ENCODE data around the gene FCRLB. TPM values are rescaled to one million over a fixed set of nuclear protein-coding genes. Genes with fewer than 3 reads are reported as not detected.
"Not testable (repeated sequence)": the region's sequence is repeated elsewhere in the genome, so short reads cannot be mapped to it uniquely, and the experiment has no call there.

Gene FCRLB
- total RNA-seq (3.0 and 3.8 TPM in 2 replicates), polyA plus RNA-seq (1.8 and 6.4 TPM in 2 replicates), polyA minus RNA-seq (5.9 and 8.4 TPM in 2 replicates)
- total RNA-seq (2013) = 5.9 TPM

- DNase-seq = no peak
- WGBS (ENCODE audit: insufficient coverage) = 71% methylated on average over 2 of the region's 4 CpGs
- ATAC-seq (ENCODE audit: low read depth) = no peak
- Histone ChIP-seq H4K20me1 (ENCODE audit: control insufficient read depth, insufficient read depth, low read length, poor library complexity, severe bottlenecking) (no peaks in the 10 kb centered on the region), H3K9me3 (ENCODE audit: control extremely low read depth in 1 of 3, control insufficient read depth in 2 of 3, insufficient read depth in 1 of 3, low read length in 2 of 3) (no peaks in the 10 kb centered on the region), H3K36me3 (replicated peaks in 1 of 2; ENCODE audit: control extremely low read depth in 1 of 2, control insufficient read depth in 1 of 2, extremely low read depth in 1 of 2, insufficient read depth in 2 of 2, low read length in 1 of 2) (no peaks in the 10 kb centered on the region), H3K79me2 (ENCODE audit: control insufficient read depth, insufficient read depth, low read length) (no peaks in the 10 kb centered on the region), H3K27ac (ENCODE audit: low read length in 2 of 2) (no peak within 1 kb of the TSS), H3K4me3 (ENCODE audit: control extremely low read depth in 1 of 5, extremely low read depth in 1 of 5, insufficient read depth in 1 of 5, low read depth in 2 of 5, low read length in 4 of 5) (no peak within 1 kb of the TSS), H2AFZ (ENCODE audit: insufficient read depth, low read depth, low read length, poor library complexity, severe bottlenecking) (no peak within 1 kb of the TSS), H3K27me3 (replicated peaks in 1 of 4; ENCODE audit: control extremely low read depth in 1 of 4, control insufficient read depth in 3 of 4, insufficient read depth in 4 of 4, low read length in 3 of 4) (peaks cover 0 to 7% (median 0%) of the 10 kb centered on the region in 4 experiments), H3K9ac (ENCODE audit: low read length) (no peak within 1 kb of the TSS), H3K4me2 (replicated peaks; ENCODE audit: low read depth, low read length, poor library complexity, severe bottlenecking) (no peak within 1 kb of the TSS), H3K4me1 (ENCODE audit: control insufficient read depth in 2 of 2, insufficient read depth in 2 of 2, low read length in 2 of 2) (peaks cover 50 to 61% of the 10 kb centered on the region in 2 donors)
- ChIA-PET POLR2A (interaction anchor here (1.6 to 2.1 kb wide), 2 partner anchors 9 to 14 kb away, joined by 4 to 10 read pairs; partner anchors contain the start of gene FCRLA), CTCF (interaction anchor here (1.3 to 2.0 kb wide), 2 partner anchors 13 to 16 kb away, joined by 4 to 5 read pairs; no protein-coding TSS in a partner anchor)
- Mint-ChIP-seq H3K4me3 (no peak within 1 kb of the TSS), H3K9me3 (ENCODE audit: insufficient read depth) (no peaks in the 10 kb centered on the region), H3K4me1 (peaks cover 64% of the 10 kb centered on the region), H3K27ac (no peak within 1 kb of the TSS), H3K27me3 (no peaks in the 10 kb centered on the region)
- intact Hi-C loops (cut with micrococcal nuclease) = no loop called here
- TF ChIP-seq EZH2 (IDR thresholded peaks at IDR 0.05; ENCODE audit: borderline replicate concordance, insufficient read depth, low read depth, low read length, poor library complexity, severe bottlenecking) (no peak), CTCF (IDR thresholded peaks at IDR 0.05) (no peak)
Observed at GRCh38 chr1:161720956-161721737, at the start of gene FCRLB. Gene FCRLB, plus strand, starts transcription at chr1:161721544. Its CDS starts 1,129 bp downstream, at chr1:161722673.

- H3K27ac Mint-ChIP-seq; H3K9me3 Mint-ChIP-seq (ENCODE audit: insufficient read depth); H3K4me1 Mint-ChIP-seq; H3K27me3 Mint-ChIP-seq; H3K79me2 ChIP-seq (ENCODE audit: control insufficient read depth, insufficient read depth, low read length); intact Hi-C loops (cut with micrococcal nuclease); H4K20me1 ChIP-seq (ENCODE audit: control insufficient read depth, insufficient read depth, low read length, poor library complexity, severe bottlenecking); H3K27me3 ChIP-seq (replicated peaks in 1 of 4; ENCODE audit: control extremely low read depth in 1 of 4, control insufficient read depth in 3 of 4, insufficient read depth in 4 of 4, low read length in 3 of 4); H3K9ac ChIP-seq (ENCODE audit: low read length); H3K4me2 ChIP-seq (replicated peaks; ENCODE audit: low read depth, low read length, poor library complexity, severe bottlenecking); ATAC-seq (ENCODE audit: low read depth); H3K9me3 ChIP-seq (ENCODE audit: control extremely low read depth in 1 of 3, control insufficient read depth in 2 of 3, insufficient read depth in 1 of 3, low read length in 2 of 3); DNase-seq; H2AFZ ChIP-seq (ENCODE audit: insufficient read depth, low read depth, low read length, poor library complexity, severe bottlenecking); POLR2A ChIA-PET; H3K4me3 Mint-ChIP-seq; H3K4me1 ChIP-seq (ENCODE audit: control insufficient read depth in 2 of 2, insufficient read depth in 2 of 2, low read length in 2 of 2); H3K4me3 ChIP-seq (ENCODE audit: control extremely low read depth in 1 of 5, extremely low read depth in 1 of 5, insufficient read depth in 1 of 5, low read depth in 2 of 5, low read length in 4 of 5); H3K27ac ChIP-seq (ENCODE audit: low read length in 2 of 2): not testable (repeated sequence)
- CTCF ChIA-PET = interaction anchor here (0.6 kb wide), 1 partner anchor 364 kb away, joined by 4 read pairs; no protein-coding TSS in a partner anchor
- no CpG with 5 or more reads among the region's 7 CpGs for whole genome bisulfite sequencing (ENCODE audit: insufficient coverage)
- H3K36me3 ChIP-seq (replicated peaks in 1 of 2; ENCODE audit: control extremely low read depth in 1 of 2, control insufficient read depth in 1 of 2, extremely low read depth in 1 of 2, insufficient read depth in 2 of 2, low read length in 1 of 2) = peaks cover 3 to 37% of the 10 kb centered on the region in 2 experiments
Observed at GRCh38 chr1:161673437-161673836, 47.9 kb upstream of the FCRLB start.

GRCh38 chr1:161674447-161674846 is 46.9 kb upstream of the FCRLB start:
- H4K20me1 ChIP-seq (ENCODE audit: control insufficient read depth, insufficient read depth, low read length, poor library complexity, severe bottlenecking); CTCF ChIA-PET; H3K9ac ChIP-seq (ENCODE audit: low read length); H3K9me3 ChIP-seq (ENCODE audit: control extremely low read depth in 1 of 3, control insufficient read depth in 2 of 3, insufficient read depth in 1 of 3, low read length in 2 of 3); intact Hi-C loops (cut with micrococcal nuclease); POLR2A ChIA-PET; H3K4me3 Mint-ChIP-seq; H3K27me3 ChIP-seq (replicated peaks in 1 of 4; ENCODE audit: control extremely low read depth in 1 of 4, control insufficient read depth in 3 of 4, insufficient read depth in 4 of 4, low read length in 3 of 4); H3K4me2 ChIP-seq (replicated peaks; ENCODE audit: low read depth, low read length, poor library complexity, severe bottlenecking); H3K4me1 ChIP-seq (ENCODE audit: control insufficient read depth in 2 of 2, insufficient read depth in 2 of 2, low read length in 2 of 2); DNase-seq; H3K27ac ChIP-seq (ENCODE audit: low read length in 2 of 2); ATAC-seq (ENCODE audit: low read depth); H3K4me1 Mint-ChIP-seq; H2AFZ ChIP-seq (ENCODE audit: insufficient read depth, low read depth, low read length, poor library complexity, severe bottlenecking); H3K9me3 Mint-ChIP-seq (ENCODE audit: insufficient read depth); H3K27me3 Mint-ChIP-seq; H3K4me3 ChIP-seq (ENCODE audit: control extremely low read depth in 1 of 5, extremely low read depth in 1 of 5, insufficient read depth in 1 of 5, low read depth in 2 of 5, low read length in 4 of 5); H3K79me2 ChIP-seq (ENCODE audit: control insufficient read depth, insufficient read depth, low read length): not testable (repeated sequence)
- H3K36me3 ChIP-seq (replicated peaks in 1 of 2; ENCODE audit: control extremely low read depth in 1 of 2, control insufficient read depth in 1 of 2, extremely low read depth in 1 of 2, insufficient read depth in 2 of 2, low read length in 1 of 2) = peaks cover 6 to 43% of the 10 kb centered on the region in 2 experiments
- H3K27ac Mint-ChIP-seq = peak overlapping the region; percentile 43
- WGBS (ENCODE audit: insufficient coverage) = no CpG with 5 or more reads among the region's 3 CpGs

Measured in B cell (primary cell).